K562 (cell line): ENCODE results near the gene PPP1R17. TPM values are rescaled to one million over a fixed set of nuclear protein-coding genes. Genes with fewer than 3 reads are reported as not detected.

Experiments used
- ATAC-seq: fragments of 200-7000 bp; cut with Tn5 transposase; 3 replicates; pipeline ENCODE4 v1.9.1; 2020; ENCODE audit warnings: moderate library complexity
- BruUV-seq: library from RNA; stranded (reverse); fragments of 400-500 nt; replicated peaks from 2 replicates; lab custom pipeline; 2021; lab: Mats Ljungman, UMichigan
- CTCF ChIA-PET: fragments of 300-600 bp; formaldehyde crosslinking; extraction: SDS; loops from one replicate; lab custom pipeline; 2021; ENCODE audit warnings: low intra/inter-chr PET ratio; lab: Yijun Ruan, JAX
- POLR2A ChIA-PET: fragments of 300-600, 350-650 bp; sonication (Branson Sonifier 250); formaldehyde crosslinking; extraction: SDS; loops from one replicate; lab custom pipeline; 2021; ENCODE audit warnings: antibody characterized with exemption, inconsistent platforms; lab: Yijun Ruan, JAX
- DNase-seq, 4 experiments: peaks; one replicate each; pipeline versions ENCODE4 v3.0.0 to v3.0.0-alpha.2; 2011 to 2018; ENCODE audit warnings: low spot score in 3 of 4, mixed read lengths in 3 of 4; ENCODE audit errors: extremely low read depth in 1 of 4
- FAIRE-seq: peaks from 2 replicates; lab custom pipeline; 2011; peaks lifted over from hg19 to GRCh38; lab: Jason Lieb, UNC
- H2AFZ ChIP-seq: 2 replicates; pipeline ENCODE4 v1.6.0; 2011; ENCODE audit warnings: low read depth, low read length, control low read depth, inconsistent platforms
- H3K27ac ChIP-seq: fragments of 200-600 bp; 3 replicates; pipeline ENCODE4 v1.8.0; 2011; ENCODE audit warnings: low read depth, mild to moderate bottlenecking, control low read depth, inconsistent platforms, low read length, moderate library complexity, mixed read lengths; ENCODE audit errors: extremely low read depth
- H3K27me3 ChIP-seq, 2 experiments: fragments of 300-600 bp in 1 of 2; 2 replicates in 1 of 2; 3 replicates in 1 of 2; pipeline versions ENCODE4 v1.6.0 to v1.8.0; 2011; ENCODE audit warnings: inconsistent platforms in 2 of 2, low read length in 2 of 2, mild to moderate bottlenecking in 1 of 2, mixed read lengths in 1 of 2, moderate library complexity in 1 of 2; ENCODE audit not compliant: control insufficient read depth in 2 of 2, insufficient read depth in 2 of 2
- H3K36me3 ChIP-seq: fragments of 300-600 bp; 3 replicates; pipeline ENCODE4 v1.8.0; 2011; ENCODE audit warnings: mild to moderate bottlenecking, low read length, inconsistent platforms; ENCODE audit not compliant: control insufficient read depth, insufficient read depth
- H3K4me1 ChIP-seq, 2 experiments: fragments of 200-600 bp in 1 of 2; replicated peaks in 1 of 2; 2 replicates in 1 of 2; 3 replicates in 1 of 2; pipeline versions ENCODE4 v1.5.1 to v1.8.0; 2011; ENCODE audit warnings: inconsistent platforms in 2 of 2, low read length in 2 of 2, mild to moderate bottlenecking in 1 of 2, mixed read lengths in 1 of 2, moderate library complexity in 1 of 2; ENCODE audit not compliant: control insufficient read depth in 2 of 2, insufficient read depth in 2 of 2
- H3K4me2 ChIP-seq: 2 replicates; pipeline ENCODE4 v1.6.1; 2011; ENCODE audit warnings: low read length, control low read depth, inconsistent platforms, mixed read lengths; ENCODE audit not compliant: insufficient read depth
- H3K4me3 ChIP-seq: fragments of 200-600 bp; sonication (generic), shearing (Covaris generic); 2 replicates; pipeline ENCODE4 v1.5.1; 2016; ENCODE audit warnings: control low read depth, inconsistent platforms
- H3K79me2 ChIP-seq: fragments of 200-600 bp; 3 replicates; pipeline ENCODE4 v1.8.0; 2011; ENCODE audit warnings: low read length, inconsistent platforms; ENCODE audit not compliant: control insufficient read depth, insufficient read depth
- H3K9ac ChIP-seq, 2 experiments: 2 replicates each; pipeline versions ENCODE4 v1.6.0 to v1.6.1; 2011; ENCODE audit warnings: low read depth in 2 of 2, low read length in 2 of 2, control low read depth in 1 of 2, inconsistent platforms in 1 of 2, mild to moderate bottlenecking in 1 of 2, mixed read lengths in 1 of 2; ENCODE audit not compliant: insufficient read depth in 1 of 2
- H3K9me1 ChIP-seq: one replicate; pipeline ENCODE4 v1.6.0; 2011; ENCODE audit warnings: inconsistent platforms, mild to moderate bottlenecking, low read length, moderate library complexity; ENCODE audit not compliant: control insufficient read depth, insufficient read depth
- H3K9me3 ChIP-seq: replicated peaks from 2 replicates; pipeline ENCODE4 v1.5.1; 2011; ENCODE audit warnings: low read depth, low read length, inconsistent platforms; ENCODE audit not compliant: control insufficient read depth, insufficient read depth
- H4K20me1 ChIP-seq: replicated peaks from 2 replicates; pipeline ENCODE4 v1.6.1; 2011; ENCODE audit warnings: low read length, inconsistent platforms, mixed read lengths; ENCODE audit not compliant: control insufficient read depth, insufficient read depth
- CCAR2 ChIP-seq: fragments of 200-400 bp; formaldehyde crosslinking; IDR thresholded peaks from 2 replicates; pipeline ENCODE4 v1.6.1; 2017; ENCODE audit warnings: mild to moderate bottlenecking, low read depth, low read length
- CEBPZ ChIP-seq: fragments of 150-350 bp; IDR thresholded peaks from 2 replicates; pipeline ENCODE4 v1.6.1; 2014; ENCODE audit warnings: low read depth, mild to moderate bottlenecking, low read length, borderline replicate concordance
- DIDO1 ChIP-seq: fragments of 450-650 bp; IDR thresholded peaks from 2 replicates; pipeline ENCODE4 v1.6.1; 2016; ENCODE audit warnings: low read depth, missing biosample characterization, missing genetic modification characterization
- DPF2 ChIP-seq: fragments of 450-650 bp; IDR thresholded peaks from 2 replicates; pipeline ENCODE4 v1.6.1; 2016
- E2F8 ChIP-seq: fragments of 450-650 bp; IDR thresholded peaks from 2 replicates; pipeline ENCODE4 v1.7.1; 2018; ENCODE audit warnings: mild to moderate bottlenecking, low read depth; ENCODE audit not compliant: partially characterized antibody
- ETV1 ChIP-seq: fragments of 450-650 bp; conservative IDR thresholded peaks from 2 replicates; pipeline ENCODE4 v1.6.1; 2016; ENCODE audit warnings: missing genetic modification characterization, control low read depth, low read depth, missing compliant biosample characterization
- RNF219 ChIP-seq: fragments of 250-450 bp; sonication (Bioruptor Pico); IDR thresholded peaks from 2 replicates; pipeline ENCODE4 v1.5.0; 2022; ENCODE audit warnings: mild to moderate bottlenecking
- SLC30A9 ChIP-seq: fragments of 250-450 bp; sonication (Bioruptor Pico); IDR thresholded peaks from 2 replicates; pipeline ENCODE4 v1.8.0; 2022; ENCODE audit warnings: mild to moderate bottlenecking, moderate library complexity
- SMAD3 ChIP-seq: fragments of 450-650 bp; formaldehyde crosslinking; conservative IDR thresholded peaks from 2 replicates; pipeline ENCODE4 v1.4.0; 2020; ENCODE audit warnings: mild to moderate bottlenecking
- SMAD4 ChIP-seq: fragments of 250-450 bp; sonication (Bioruptor Pico); conservative IDR thresholded peaks from 2 replicates; pipeline ENCODE4 v1.8.0; 2021; ENCODE audit warnings: inconsistent platforms, mild to moderate bottlenecking, moderate library complexity
- STAG1 ChIP-seq: sonication (generic); formaldehyde crosslinking; IDR thresholded peaks from 2 replicates; pipeline ENCODE4 v1.5.0; 2020; ENCODE audit warnings: missing genetic modification reagents, borderline replicate concordance
- THRB ChIP-seq: fragments of 450-650 bp; formaldehyde crosslinking; conservative IDR thresholded peaks from 2 replicates; pipeline ENCODE4 v1.4.0; 2022; ENCODE audit warnings: mild to moderate bottlenecking, missing genetic modification characterization
- ZNF785 ChIP-seq: fragments of 250-450 bp; sonication (Bioruptor Pico); IDR thresholded peaks from 2 replicates; pipeline ENCODE4 v1.4.0; 2020; ENCODE audit warnings: mild to moderate bottlenecking
- WGBS: fragments of 100-300 bp; shearing (Covaris generic); methylation state at CpG from one replicate; pipeline ENCODE4 v1.1.6; 2016; ENCODE audit warnings: low coverage, mixed read lengths; ENCODE audit not compliant: insufficient coverage; ENCODE audit errors: missing lambda C conversion rate; 5-methylcytosine and 5-hydroxymethylcytosine counted together
- in situ Hi-C: fragments of 300-500 bp; cut with MboI; formaldehyde crosslinking; loops from 4 replicates; pipeline ENCODE4 v1.15.0; 2018; ENCODE audit warnings: inconsistent platforms, mixed read lengths
- intact Hi-C: fragments of 100-400 bp; cut with micrococcal nuclease; formaldehyde crosslinking; loops from 2 replicates; pipeline ENCODE4 v1.14.2; 2022
- polyA plus RNA-seq, 8 experiments: library from polyadenylated mRNA; depleted of rRNA in 4 of 8; stranded (reverse) in 5 of 8; unstranded in 3 of 8; fragments of >200 nt; fragmentation: Nextera tagmentation in 2 of 8; fragmentation: Illumina TruSeq in 1 of 8; extraction: Ambion mirVana in 2 of 8; extraction: Trizol in 1 of 8; gene quantifications; 2 replicates each; pipeline versions ENCODE4 v1.2.1 to v1.2.3, GENCODE V29; 2011 to 2014; ENCODE audit warnings: inconsistent platforms in 1 of 8, missing spikeins in 1 of 8
- total RNA-seq, 7 experiments: library from RNA; depleted of rRNA in 6 of 7; stranded (reverse); fragments of >200 nt in 6 of 7; fragmentation: Illumina TruSeq in 2 of 7; extraction: Trizol in 2 of 7; gene quantifications; 2 replicates each; pipeline versions ENCODE4 v1.2.1 to v1.2.3, GENCODE V29; 2011 to 2021; ENCODE audit warnings: low replicate concordance in 1 of 7

PPP1R17 gene
- total and polyA plus RNA-seq, 9 of the 15 experiments (the other 6 are each of a cell fraction or from before 2014, with no cell fraction given): not detected

GRCh38 chr7:31707089-31707488 lies 20.1 kb downstream of the PPP1R17 start:
- FAIRE-seq: no peak
- H3K9me1 ChIP-seq: no peaks in the 10 kb centered on the region
- in situ Hi-C loops (no loop called here), intact Hi-C loops (no loop called here)
- no peaks in the 10 kb centered on the region for H3K4me1 ChIP-seq
- ChIA-PET POLR2A (interaction anchor here (1.2 kb wide), 1 partner anchor 21 kb away, joined by 3 read pairs; no protein-coding TSS in a partner anchor), CTCF (no interaction called here)
- H3K79me2 ChIP-seq: no peaks in the 10 kb centered on the region
- H4K20me1 ChIP-seq: no peaks in the 10 kb centered on the region
- H3K36me3 ChIP-seq: no peaks in the 10 kb centered on the region
- no peak overlapping the region for H3K27ac ChIP-seq
- ATAC-seq: no peak
- no peak overlapping the region for H3K4me3 ChIP-seq
- WGBS: 0% methylated on average over 5 of the region's 5 CpGs
- no peaks in the 10 kb centered on the region for H3K9me3 ChIP-seq
- BruUV-seq: no TSS peak
- DNase-seq: no peak
- H3K9ac ChIP-seq: no peak overlapping the region
- peaks cover 2 to 6% of the 10 kb centered on the region in 2 experiments; a peak in 2 of 5 replicates for H3K27me3 ChIP-seq
- H2AFZ ChIP-seq: no peak overlapping the region
- H3K4me2 ChIP-seq: no peak overlapping the region
- TF ChIP-seq ETV1 (tag) (no peak), ZNF785 (CRISPR knock-in tag) (no peak), SMAD3 (CRISPR knock-in tag) (no peak), SMAD4 (CRISPR knock-in tag) (no peak), STAG1 (no peak), DPF2 (no peak), E2F8 (no peak), DIDO1 (tag) (no peak), CEBPZ (no peak), SLC30A9 (CRISPR knock-in tag) (no peak), RNF219 (no peak), THRB (CRISPR knock-in tag) (no peak), CCAR2 (no peak)
